GM18909 (cell line): ENCODE results near the gene FBL.
A peak's percentile ranks its signal among the peaks of the same experiment; 100 is the strongest.

ENCODE experiments used
- ATAC-seq: cut with Tn5 transposase; IDR thresholded peaks from one replicate; pipeline ENCODE4 v1.9.1; 2021; ENCODE audit warnings: mild to moderate bottlenecking; ENCODE audit not compliant: unreplicated experiment, poor library complexity

Gene FBL

GRCh38 chr19:39802958-39803357 is 43.2 kb downstream of the FBL start:
- ATAC-seq, result no peak

GRCh38 chr19:39797083-39797482 is 49.1 kb downstream of the FBL start:
- ATAC-seq, result no peak

- no peak for ATAC-seq
These were observed 50.1 kb downstream of the FBL start for GRCh38 chr19:39796000-39796498.

- no peak for ATAC-seq
These were observed 51.2 kb downstream of the FBL start for GRCh38 chr19:39795001-39795400.

- ATAC-seq, result peak; percentile 65
These were observed 53.1 kb downstream of the FBL start for GRCh38 chr19:39792999-39793546.

DNA sequence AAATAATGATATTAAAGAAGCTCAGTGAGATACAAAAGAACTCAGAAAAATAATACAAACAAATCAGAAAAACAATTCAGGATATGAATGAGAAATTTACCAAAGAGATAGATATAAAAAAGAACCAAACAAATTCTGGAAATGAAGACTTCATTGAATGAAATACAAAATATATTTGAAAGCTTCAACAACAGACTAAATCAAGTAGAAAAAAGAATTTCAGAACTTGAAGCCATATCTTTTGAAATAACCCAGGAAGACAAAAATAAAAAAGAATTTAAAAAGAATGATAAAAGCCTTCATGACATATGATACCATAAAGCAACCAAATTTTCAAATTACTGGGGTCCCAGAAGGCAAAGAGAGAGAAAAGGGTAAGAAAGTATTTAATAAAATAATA is 57.9 kb downstream of the FBL start:
- no peak for ATAC-seq
